ENCODE measurements around the gene PSTPIP1.
A peak's percentile ranks its signal among the peaks of the same experiment; 100 is the strongest.

The PSTPIP1 gene

GRCh38 chr15:77071305-77072223, 76.6 kb downstream of the PSTPIP1 start:
- peak; percentile 26; the same call in 2 of the 3 replicates for ATAC-seq
- TF ChIP-seq ZNF565 (CRISPR knock-in tag; conservative IDR thresholded peaks at IDR 0.05; ENCODE audit: low read depth), result no peak
- TF ChIP-seq ZFP3 (CRISPR knock-in tag; IDR thresholded peaks at IDR 0.05), result no peak
- TF ChIP-seq TCF4 (CRISPR knock-in tag; IDR thresholded peaks at IDR 0.05; ENCODE audit: borderline replicate concordance), result no peak
- TF ChIP-seq, protein P1, sequence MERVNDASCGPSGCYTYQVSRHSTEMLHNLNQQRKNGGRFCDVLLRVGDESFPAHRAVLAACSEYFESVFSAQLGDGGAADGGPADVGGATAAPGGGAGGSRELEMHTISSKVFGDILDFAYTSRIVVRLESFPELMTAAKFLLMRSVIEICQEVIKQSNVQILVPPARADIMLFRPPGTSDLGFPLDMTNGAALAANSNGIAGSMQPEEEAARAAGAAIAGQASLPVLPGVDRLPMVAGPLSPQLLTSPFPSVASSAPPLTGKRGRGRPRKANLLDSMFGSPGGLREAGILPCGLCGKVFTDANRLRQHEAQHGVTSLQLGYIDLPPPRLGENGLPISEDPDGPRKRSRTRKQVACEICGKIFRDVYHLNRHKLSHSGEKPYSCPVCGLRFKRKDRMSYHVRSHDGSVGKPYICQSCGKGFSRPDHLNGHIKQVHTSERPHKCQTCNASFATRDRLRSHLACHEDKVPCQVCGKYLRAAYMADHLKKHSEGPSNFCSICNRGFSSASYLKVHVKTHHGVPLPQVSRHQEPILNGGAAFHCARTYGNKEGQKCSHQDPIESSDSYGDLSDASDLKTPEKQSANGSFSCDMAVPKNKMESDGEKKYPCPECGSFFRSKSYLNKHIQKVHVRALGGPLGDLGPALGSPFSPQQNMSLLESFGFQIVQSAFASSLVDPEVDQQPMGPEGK (CRISPR knock-in tag; IDR thresholded peaks at IDR 0.05; ENCODE audit: borderline replicate concordance), result no peak
- no peak for TF ChIP-seq CSRNP3 (CRISPR knock-in tag; IDR thresholded peaks at IDR 0.05)
- TF ChIP-seq SNAI2 (CRISPR knock-in tag; IDR thresholded peaks at IDR 0.05), result no peak
- no peak for TF ChIP-seq PPARA (CRISPR knock-in tag; IDR thresholded peaks at IDR 0.05; ENCODE audit: borderline replicate concordance)
- TF ChIP-seq ISL1 (CRISPR knock-in tag; IDR thresholded peaks at IDR 0.05), result no peak
- TF ChIP-seq GLIS3 (CRISPR knock-in tag; IDR thresholded peaks at IDR 0.05), result no peak
- TF ChIP-seq ARNTL (CRISPR knock-in tag; IDR thresholded peaks at IDR 0.05; ENCODE audit: borderline replicate concordance, low read depth), result no peak
- no peak for TF ChIP-seq POU6F1 (CRISPR knock-in tag; IDR thresholded peaks at IDR 0.05; ENCODE audit: borderline replicate concordance, low read depth)

DNA sequence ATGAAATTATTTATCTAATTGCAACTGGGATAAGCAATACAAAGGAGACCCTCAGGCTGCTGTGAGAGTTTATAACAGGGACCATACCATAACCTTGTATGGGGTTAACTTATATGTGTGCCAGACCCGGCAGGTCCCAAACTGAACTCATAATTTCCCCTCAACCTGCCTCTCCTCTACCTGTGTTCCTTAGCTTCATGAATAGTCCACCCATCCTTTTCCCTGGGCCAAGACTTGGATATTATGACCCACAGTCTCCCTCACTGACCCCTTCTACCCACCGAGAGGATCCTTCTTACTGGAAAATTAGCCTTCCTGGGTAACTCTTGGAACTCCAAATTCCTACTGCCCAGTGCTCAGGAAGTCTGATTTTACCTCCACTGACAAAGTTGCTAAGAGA, 79.4 kb downstream of the PSTPIP1 start:
- ATAC-seq, result no peak
- TF ChIP-seq PPARA (CRISPR knock-in tag; IDR thresholded peaks at IDR 0.05; ENCODE audit: borderline replicate concordance) (no peak), BACH2 (CRISPR knock-in tag; IDR thresholded peaks at IDR 0.05; ENCODE audit: borderline replicate concordance) (no peak), RARB (CRISPR knock-in tag; IDR thresholded peaks at IDR 0.05) (no peak), ZC3H10 (CRISPR knock-in tag; IDR thresholded peaks at IDR 0.05) (no peak), CSDC2 (CRISPR knock-in tag; IDR thresholded peaks at IDR 0.05) (no peak), GLIS3 (CRISPR knock-in tag; IDR thresholded peaks at IDR 0.05) (no peak), TOX (CRISPR knock-in tag; IDR thresholded peaks at IDR 0.05; ENCODE audit: borderline replicate concordance) (no peak)
- TF ChIP-seq, protein P2, sequence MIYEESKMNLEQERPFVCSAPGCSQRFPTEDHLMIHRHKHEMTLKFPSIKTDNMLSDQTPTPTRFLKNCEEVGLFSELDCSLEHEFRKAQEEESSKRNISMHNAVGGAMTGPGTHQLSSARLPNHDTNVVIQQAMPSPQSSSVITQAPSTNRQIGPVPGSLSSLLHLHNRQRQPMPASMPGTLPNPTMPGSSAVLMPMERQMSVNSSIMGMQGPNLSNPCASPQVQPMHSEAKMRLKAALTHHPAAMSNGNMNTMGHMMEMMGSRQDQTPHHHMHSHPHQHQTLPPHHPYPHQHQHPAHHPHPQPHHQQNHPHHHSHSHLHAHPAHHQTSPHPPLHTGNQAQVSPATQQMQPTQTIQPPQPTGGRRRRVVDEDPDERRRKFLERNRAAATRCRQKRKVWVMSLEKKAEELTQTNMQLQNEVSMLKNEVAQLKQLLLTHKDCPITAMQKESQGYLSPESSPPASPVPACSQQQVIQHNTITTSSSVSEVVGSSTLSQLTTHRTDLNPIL (CRISPR knock-in tag; IDR thresholded peaks at IDR 0.05; ENCODE audit: low read depth), result no peak
- TF ChIP-seq, protein P3, sequence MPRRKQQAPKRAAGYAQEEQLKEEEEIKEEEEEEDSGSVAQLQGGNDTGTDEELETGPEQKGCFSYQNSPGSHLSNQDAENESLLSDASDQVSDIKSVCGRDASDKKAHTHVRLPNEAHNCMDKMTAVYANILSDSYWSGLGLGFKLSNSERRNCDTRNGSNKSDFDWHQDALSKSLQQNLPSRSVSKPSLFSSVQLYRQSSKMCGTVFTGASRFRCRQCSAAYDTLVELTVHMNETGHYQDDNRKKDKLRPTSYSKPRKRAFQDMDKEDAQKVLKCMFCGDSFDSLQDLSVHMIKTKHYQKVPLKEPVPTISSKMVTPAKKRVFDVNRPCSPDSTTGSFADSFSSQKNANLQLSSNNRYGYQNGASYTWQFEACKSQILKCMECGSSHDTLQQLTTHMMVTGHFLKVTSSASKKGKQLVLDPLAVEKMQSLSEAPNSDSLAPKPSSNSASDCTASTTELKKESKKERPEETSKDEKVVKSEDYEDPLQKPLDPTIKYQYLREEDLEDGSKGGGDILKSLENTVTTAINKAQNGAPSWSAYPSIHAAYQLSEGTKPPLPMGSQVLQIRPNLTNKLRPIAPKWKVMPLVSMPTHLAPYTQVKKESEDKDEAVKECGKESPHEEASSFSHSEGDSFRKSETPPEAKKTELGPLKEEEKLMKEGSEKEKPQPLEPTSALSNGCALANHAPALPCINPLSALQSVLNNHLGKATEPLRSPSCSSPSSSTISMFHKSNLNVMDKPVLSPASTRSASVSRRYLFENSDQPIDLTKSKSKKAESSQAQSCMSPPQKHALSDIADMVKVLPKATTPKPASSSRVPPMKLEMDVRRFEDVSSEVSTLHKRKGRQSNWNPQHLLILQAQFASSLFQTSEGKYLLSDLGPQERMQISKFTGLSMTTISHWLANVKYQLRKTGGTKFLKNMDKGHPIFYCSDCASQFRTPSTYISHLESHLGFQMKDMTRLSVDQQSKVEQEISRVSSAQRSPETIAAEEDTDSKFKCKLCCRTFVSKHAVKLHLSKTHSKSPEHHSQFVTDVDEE (CRISPR knock-in tag; IDR thresholded peaks at IDR 0.05), result no peak

GRCh38 chr15:77075528-77075927, 80.6 kb downstream of the PSTPIP1 start:
- no peak for ATAC-seq
- no peak for TF ChIP-seq GLIS3 (CRISPR knock-in tag; IDR thresholded peaks at IDR 0.05)
- no peak for TF ChIP-seq ZC3H10 (CRISPR knock-in tag; IDR thresholded peaks at IDR 0.05)
- TF ChIP-seq SNAI2 (CRISPR knock-in tag; IDR thresholded peaks at IDR 0.05), result no peak
- TF ChIP-seq, protein P2 (CRISPR knock-in tag; IDR thresholded peaks at IDR 0.05; ENCODE audit: low read depth), result no peak
- no peak for TF ChIP-seq OSR1 (CRISPR knock-in tag; IDR thresholded peaks at IDR 0.05)
- TF ChIP-seq ARNTL (CRISPR knock-in tag; IDR thresholded peaks at IDR 0.05; ENCODE audit: borderline replicate concordance, low read depth), result no peak
- TF ChIP-seq, protein P1 (CRISPR knock-in tag; IDR thresholded peaks at IDR 0.05; ENCODE audit: borderline replicate concordance), result no peak
- TF ChIP-seq CSDC2 (CRISPR knock-in tag; IDR thresholded peaks at IDR 0.05), result no peak
- no peak for TF ChIP-seq TCF4 (CRISPR knock-in tag; IDR thresholded peaks at IDR 0.05; ENCODE audit: borderline replicate concordance)
- TF ChIP-seq, protein P3 (CRISPR knock-in tag; IDR thresholded peaks at IDR 0.05), result no peak

Data from SK-N-SH treated with all-trans-retinoic acid at 6 μM for 48 hours (cell line).